COLO668 (cell line): ENCODE data around the gene CORO2A.
"Not testable (repeated sequence)": the region's sequence is repeated elsewhere in the genome, so short reads cannot be mapped to it uniquely, and the experiment has no call there.

Experiments used
- DNase-seq: peaks from one replicate; lab custom pipeline; 2025; ENCODE audit not compliant: unreplicated experiment; lab: John Stamatoyannopoulos, UW

The CORO2A gene

GRCh38 chr9:98142925-98143481 lies 49.4 kb downstream of the CORO2A start:
- no peak for DNase-seq

- DNase-seq: no peak
These were observed 50.1 kb downstream of the CORO2A start for GRCh38 chr9:98142182-98142907.

GRCh38 chr9:98140503-98140902 lies 51.9 kb downstream of the CORO2A start:
- no peak for DNase-seq

- DNase-seq: no peak
These were observed 55.9 kb downstream of the CORO2A start for GRCh38 chr9:98136489-98136888.

- DNase-seq: no peak
These were observed 56.5 kb downstream of the CORO2A start for GRCh38 chr9:98135938-98136337.

GRCh38 chr9:98135558-98135934 lies 56.9 kb downstream of the CORO2A start:
- DNase-seq: no peak

GRCh38 chr9:98134702-98135557 lies 57.5 kb downstream of the CORO2A start:
- DNase-seq: no peak

- DNase-seq: peak; percentile 96
These were observed 59.4 kb downstream of the CORO2A start for GRCh38 chr9:98132806-98133631.

GRCh38 chr9:98132158-98132557 lies 60.3 kb downstream of the CORO2A start:
- peak; percentile 32 for DNase-seq

- no peak for DNase-seq
These were observed 61.7 kb downstream of the CORO2A start for GRCh38 chr9:98130576-98131228.

- DNase-seq: not testable (repeated sequence)
These were observed 62.4 kb downstream of the CORO2A start for GRCh38 chr9:98130060-98130459.

- no peak for DNase-seq
These were observed 63.0 kb downstream of the CORO2A start for GRCh38 chr9:98129451-98129881.

GRCh38 chr9:98128316-98128715 lies 64.1 kb downstream of the CORO2A start:
- DNase-seq: no peak

GRCh38 chr9:98127226-98127625 lies 65.2 kb downstream of the CORO2A start:
- DNase-seq: no peak

GRCh38 chr9:98124637-98125426 lies 67.6 kb downstream of the CORO2A start:
- no peak for DNase-seq

GRCh38 chr9:98124091-98124490 lies 68.3 kb downstream of the CORO2A start:
- DNase-seq: not testable (repeated sequence)

GRCh38 chr9:98121058-98121457 lies 71.4 kb downstream of the CORO2A start:
- DNase-seq: no peak

- DNase-seq: no peak
These were observed 72.0 kb downstream of the CORO2A start for GRCh38 chr9:98120476-98120875.
